ENCODE measurements around the gene SBK3. TPM values are rescaled to one million over a fixed set of nuclear protein-coding genes. Genes with fewer than 3 reads are reported as not detected.
"Not testable (repeated sequence)": the region's sequence is repeated elsewhere in the genome, so short reads cannot be mapped to it uniquely, and the experiment has no call there.

The SBK3 gene, protein sequence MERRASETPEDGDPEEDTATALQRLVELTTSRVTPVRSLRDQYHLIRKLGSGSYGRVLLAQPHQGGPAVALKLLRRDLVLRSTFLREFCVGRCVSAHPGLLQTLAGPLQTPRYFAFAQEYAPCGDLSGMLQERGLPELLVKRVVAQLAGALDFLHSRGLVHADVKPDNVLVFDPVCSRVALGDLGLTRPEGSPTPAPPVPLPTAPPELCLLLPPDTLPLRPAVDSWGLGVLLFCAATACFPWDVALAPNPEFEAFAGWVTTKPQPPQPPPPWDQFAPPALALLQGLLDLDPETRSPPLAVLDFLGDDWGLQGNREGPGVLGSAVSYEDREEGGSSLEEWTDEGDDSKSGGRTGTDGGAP
- not detected for total RNA-seq

DNA sequence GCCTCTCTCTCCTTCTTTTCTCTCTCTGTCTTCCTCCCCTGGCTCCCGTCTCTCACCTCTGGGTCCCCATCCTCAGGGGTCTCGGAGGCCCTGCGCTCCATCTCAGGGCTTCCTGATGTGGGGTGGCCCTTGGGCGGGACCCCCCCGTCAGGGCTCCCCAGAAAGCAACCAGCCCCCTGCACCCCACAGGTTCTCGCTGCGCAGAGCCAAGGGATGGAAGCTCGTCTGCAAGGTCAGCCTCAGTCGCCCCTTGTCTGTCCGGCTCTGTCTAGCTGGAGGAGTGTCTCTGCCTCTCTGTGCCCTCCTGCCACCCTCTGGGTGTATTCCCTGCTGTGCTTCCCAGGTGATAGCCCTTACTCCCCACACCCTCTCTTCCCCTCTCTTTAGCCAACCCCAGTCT lies at the start of gene SBK3:
TSS of gene SBK3 (minus strand) at position 101 of the 400 bp plus-strand sequence. CDS start at position 101, 0 bp downstream.
- no peaks in the 10 kb centered on the region for H3K36me3 Mint-ChIP-seq
- peaks cover 4% of the 10 kb centered on the region in 2 donors for H3K9me3 Mint-ChIP-seq
- no peak for DNase-seq (ENCODE audit: low spot score in 2 of 2)
- H3K27ac Mint-ChIP-seq: peak within 1 kb of the TSS; percentile 54 to 59
- no peak for ATAC-seq

DNA sequence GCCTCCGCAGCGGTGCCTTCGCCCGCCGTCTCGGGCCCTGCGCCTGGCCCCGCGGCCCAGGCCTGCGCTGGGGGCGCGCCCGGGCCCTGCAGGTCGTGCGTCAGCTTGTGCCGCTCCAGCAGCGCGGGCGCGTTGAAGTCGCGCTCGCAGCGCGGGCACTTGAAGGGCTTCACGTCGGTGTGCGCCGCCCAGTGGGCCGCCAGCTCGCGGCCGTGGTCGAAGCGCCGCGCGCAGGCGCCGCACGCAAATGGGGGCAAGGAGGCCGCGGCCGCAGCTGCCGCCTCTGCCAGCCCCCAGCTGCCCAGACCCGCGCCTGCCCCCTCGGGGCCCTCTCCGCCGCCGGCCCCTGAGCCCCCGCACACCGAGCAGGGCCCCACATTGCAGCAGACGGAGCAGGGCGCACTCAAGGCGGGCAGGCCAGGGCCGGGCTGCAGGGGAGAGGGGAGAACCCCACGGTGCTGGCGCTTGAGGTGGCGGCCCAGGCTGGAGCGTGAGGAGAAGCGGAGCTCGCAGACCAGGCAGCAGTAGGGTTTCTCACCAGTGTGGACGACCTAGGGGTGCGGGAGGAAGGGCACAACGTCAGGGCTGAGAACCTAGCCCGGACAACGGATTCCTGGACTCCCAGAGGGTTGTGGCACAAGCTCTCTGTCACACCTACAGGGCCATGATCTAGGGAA lies 47.9 kb upstream of the SBK3 start:
- ATAC-seq (no peak), DNase-seq (ENCODE audit: low spot score in 2 of 2) (no peak)
- Mint-ChIP-seq H3K27ac (no peak overlapping the region), H3K9me3 (no peaks in the 10 kb centered on the region), H3K36me3 (peaks cover 21 to 26% of the 10 kb centered on the region in 2 donors)

DNA sequence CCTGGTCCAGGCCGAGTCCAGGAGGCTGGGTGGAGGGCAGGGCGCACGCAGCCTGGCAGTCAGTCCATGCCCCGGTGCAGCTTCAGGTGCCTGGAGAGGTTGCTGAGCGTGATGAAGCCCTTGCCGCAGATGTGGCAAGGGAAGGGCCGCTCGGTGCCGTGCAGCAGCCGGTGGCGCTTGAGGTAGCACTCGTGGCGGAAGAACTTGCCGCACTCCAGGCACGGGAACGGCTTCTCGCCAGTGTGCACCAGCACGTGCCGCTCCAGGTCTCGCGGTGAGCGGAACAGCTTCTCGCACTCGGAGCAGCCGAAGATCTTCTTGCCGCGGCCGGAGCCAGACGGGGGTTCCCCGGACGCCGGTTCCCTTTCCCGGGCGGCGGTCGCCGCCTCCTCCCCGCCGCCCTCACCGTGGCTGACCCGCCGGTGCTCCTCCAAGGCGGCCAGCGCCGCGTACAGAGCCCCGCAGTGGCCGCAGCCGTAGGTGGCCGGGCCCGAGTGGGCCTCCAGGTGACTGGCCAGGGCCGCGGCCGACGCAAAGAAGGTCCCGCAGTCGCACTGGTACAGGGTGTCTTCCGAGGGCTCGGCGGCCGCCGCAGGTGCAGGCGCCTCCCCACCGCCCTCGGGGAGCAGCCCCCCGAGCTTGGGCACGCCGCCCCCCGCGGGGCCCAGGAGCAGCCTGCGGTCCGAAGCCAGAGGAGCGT lies 47.2 kb upstream of the SBK3 start:
- H3K9me3 Mint-ChIP-seq: no peaks in the 10 kb centered on the region
- ATAC-seq: no peak
- no peak overlapping the region for H3K27ac Mint-ChIP-seq
- no peak for DNase-seq (ENCODE audit: low spot score in 2 of 2)
- H3K36me3 Mint-ChIP-seq: peaks cover 21 to 26% of the 10 kb centered on the region in 2 donors

DNA sequence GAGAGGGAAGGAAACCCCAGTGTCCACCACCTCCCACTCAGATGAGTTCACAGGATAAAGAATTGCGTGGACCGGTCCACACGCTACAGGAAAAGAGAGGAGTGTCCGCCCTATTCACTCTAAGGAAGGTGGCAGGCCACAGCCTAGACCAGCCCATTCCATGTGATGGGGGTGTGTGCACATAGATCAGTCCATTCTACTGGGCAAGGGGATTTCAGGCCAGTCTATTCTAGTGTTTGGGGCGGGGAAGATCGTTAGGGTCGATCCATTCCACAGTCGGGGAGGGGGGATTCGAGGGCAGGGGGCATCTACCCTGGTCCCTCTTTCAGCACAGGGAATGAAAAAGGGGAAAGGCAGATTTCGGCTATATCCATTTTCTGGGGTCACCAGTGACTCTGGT lies 46.2 kb upstream of the SBK3 start:
- H3K27ac Mint-ChIP-seq: no peak overlapping the region
- no peaks in the 10 kb centered on the region for H3K9me3 Mint-ChIP-seq
- ATAC-seq (no peak), DNase-seq (ENCODE audit: low spot score in 2 of 2) (no peak)
- peaks cover 16 to 20% of the 10 kb centered on the region in 2 donors for H3K36me3 Mint-ChIP-seq

DNA sequence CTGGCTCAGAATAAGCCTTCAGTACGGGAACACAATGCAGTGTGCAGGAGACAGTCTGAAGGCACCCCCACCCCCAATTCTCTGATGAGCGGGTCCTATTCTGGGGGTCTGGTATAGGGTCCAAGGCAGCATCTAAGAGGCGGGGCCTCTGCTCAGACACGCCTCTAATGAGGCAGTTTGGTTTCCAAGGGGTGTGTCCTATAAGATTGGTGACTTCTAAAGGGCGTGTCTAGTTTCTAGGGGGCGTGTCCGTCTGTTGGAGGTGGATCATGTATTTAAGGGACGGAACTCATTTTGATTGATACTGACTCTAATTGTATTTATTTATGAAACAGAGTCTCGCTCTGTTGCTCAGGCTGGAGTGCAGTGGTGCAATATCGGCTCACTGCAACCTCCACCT lies 45.3 kb upstream of the SBK3 start:
- no peak for ATAC-seq

DNA sequence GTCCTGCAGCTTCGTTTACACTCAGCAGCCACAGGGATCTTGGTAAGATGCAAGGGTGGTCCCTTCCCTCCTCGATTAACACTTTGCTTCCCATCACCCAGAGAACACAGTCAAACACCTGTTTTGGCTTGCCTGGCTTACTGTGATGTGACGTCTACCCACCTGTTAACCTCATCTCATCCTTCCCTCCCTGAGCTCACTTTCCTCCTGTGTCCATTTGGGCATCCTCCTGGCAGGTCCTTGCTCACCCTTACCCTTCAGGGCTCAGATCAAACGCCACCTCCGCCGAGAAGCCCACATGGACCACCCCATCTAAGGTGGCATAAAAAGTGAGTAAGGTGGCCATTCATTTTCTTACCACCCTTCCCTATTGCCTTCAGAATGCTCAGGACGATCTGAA lies 44.8 kb upstream of the SBK3 start:
- ATAC-seq (no peak), DNase-seq (ENCODE audit: low spot score in 2 of 2) (no peak)
- Mint-ChIP-seq H3K36me3 (peaks cover 5% of the 10 kb centered on the region in 2 donors), H3K9me3 (no peaks in the 10 kb centered on the region), H3K27ac (no peak overlapping the region)

More for the DNA sequence above, 45.3 kb upstream of the SBK3 start:
- DNase-seq (ENCODE audit: low spot score in 2 of 2): no peak
- no peaks in the 10 kb centered on the region for H3K9me3 Mint-ChIP-seq
- no peak overlapping the region for H3K27ac Mint-ChIP-seq
- H3K36me3 Mint-ChIP-seq: peaks cover 10 to 11% of the 10 kb centered on the region in 2 donors

DNA sequence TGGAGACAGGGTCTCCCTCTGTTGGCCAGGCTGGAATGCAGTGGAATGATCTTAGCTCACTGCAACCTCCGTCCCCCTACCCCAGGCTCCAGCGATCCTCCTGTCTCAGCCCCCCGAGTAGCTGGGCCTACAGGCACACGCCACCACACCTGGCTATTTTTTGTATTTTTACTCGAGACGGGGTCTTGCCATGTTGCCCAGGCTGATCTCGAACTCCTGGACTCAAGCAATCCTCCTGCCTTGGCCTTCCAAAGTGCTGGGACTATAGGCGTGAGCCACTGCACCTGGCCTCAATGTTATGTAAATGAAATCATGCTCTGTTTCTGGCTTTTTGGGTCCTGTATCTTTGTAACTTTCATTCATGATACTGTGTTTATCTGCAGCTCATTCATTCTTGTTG lies 43.4 kb upstream of the SBK3 start:
- Mint-ChIP-seq H3K9me3 (no peaks in the 10 kb centered on the region), H3K36me3 (no peaks in the 10 kb centered on the region), H3K27ac (no peak overlapping the region)
- ATAC-seq (no peak), DNase-seq (ENCODE audit: low spot score in 2 of 2) (no peak)

DNA sequence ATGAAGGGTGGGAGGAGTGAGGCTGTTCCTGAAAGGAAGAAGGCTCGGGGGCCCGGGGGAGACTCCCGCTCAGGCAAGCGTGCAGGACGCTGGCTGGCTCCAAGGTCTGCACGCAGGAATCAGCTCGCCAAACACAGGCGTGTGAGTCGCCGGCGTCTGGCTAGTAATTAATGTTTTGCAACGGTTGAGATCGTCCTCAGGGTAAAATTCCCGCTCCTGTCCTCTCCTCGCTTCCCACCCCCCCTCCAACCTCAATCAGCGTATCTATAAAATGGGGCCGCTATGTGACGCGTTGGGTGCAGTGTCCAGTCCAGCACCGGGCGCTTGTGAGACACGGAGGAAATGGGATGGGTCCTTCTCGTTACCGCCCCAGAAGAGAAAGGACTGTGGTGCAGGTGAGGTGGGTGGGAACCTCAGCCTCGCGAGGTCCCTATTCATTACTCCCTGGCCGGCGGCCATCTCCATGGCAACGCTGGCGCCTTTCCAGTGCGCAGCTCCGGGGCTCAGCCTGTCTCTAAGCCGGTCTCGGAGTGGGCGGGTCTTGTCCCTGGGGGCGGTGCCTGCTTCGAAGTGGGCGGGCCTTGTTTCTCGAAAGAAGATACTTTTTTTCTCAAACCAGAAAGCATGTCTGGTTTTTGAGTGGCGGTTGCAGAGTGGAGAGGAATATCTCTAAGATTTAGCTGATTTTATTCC lies 41.8 kb upstream of the SBK3 start:
- Mint-ChIP-seq H3K9me3 (no peaks in the 10 kb centered on the region), H3K36me3 (no peaks in the 10 kb centered on the region), H3K27ac (no peak overlapping the region)
- peak; percentile 88 to 95 for DNase-seq (ENCODE audit: low spot score in 2 of 2)
- ATAC-seq: peak; percentile 98 to 99

DNA sequence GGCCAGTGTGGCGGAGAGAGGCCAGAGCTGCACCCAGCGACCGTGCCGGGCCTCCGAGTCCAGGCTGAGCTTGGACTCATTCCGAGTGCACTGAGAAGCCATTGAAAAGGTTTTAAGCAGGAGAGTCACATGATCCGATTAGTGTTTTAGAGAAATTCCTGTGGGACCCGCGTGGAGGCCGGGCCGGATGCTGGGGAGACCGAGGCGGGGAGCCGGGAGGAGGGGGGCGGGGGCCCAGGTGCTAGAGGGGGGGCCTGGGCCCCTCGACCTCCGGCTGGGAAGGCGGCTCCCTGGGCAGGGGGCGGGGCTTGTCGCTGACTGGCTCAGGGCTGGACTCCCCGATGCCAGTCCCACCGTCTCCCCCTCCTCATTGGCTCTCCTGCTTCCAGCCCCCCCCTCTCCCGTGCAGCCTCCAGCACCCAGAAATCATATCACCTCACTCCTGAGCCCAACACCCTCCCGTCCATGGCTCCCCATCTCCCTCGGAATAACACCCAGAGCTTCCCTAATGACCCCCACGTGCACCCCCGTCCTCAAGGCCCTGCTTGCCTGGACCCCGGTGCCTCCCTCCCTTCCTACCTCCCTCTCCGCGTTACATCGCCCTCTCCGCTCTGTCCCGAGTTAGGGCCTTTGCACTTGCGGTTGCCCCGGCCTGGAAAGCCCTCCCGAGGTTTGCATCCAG lies 40.5 kb upstream of the SBK3 start:
- Mint-ChIP-seq H3K9me3 (no peaks in the 10 kb centered on the region), H3K36me3 (no peaks in the 10 kb centered on the region), H3K27ac (peak overlapping the region in 1 of 2 donors; percentile 4)
- ATAC-seq (peak; percentile 21 to 54), DNase-seq (ENCODE audit: low spot score in 2 of 2) (peak in 1 of 2 donors; percentile 46)

DNA sequence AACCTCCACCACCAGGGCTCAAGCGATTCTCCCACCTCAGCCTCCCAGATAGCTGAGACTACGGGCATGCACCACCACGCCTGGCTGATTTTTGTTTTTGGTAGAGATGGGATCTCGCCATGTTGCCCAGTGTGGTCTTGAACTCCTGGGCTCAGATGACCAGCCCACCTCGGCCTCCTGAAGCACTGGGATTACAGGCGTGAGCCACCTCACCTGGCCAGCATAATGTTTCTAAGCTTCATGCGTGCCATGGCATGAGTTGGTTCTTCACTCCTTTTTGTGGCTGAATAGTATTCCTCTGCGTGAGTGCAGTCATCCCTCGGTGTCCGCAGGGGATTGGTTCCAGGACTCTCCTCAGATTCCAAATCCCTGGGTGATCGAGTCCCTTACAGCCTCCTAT lies 39.5 kb upstream of the SBK3 start:
- peaks cover 3% of the 10 kb centered on the region in 2 donors for H3K36me3 Mint-ChIP-seq

DNA sequence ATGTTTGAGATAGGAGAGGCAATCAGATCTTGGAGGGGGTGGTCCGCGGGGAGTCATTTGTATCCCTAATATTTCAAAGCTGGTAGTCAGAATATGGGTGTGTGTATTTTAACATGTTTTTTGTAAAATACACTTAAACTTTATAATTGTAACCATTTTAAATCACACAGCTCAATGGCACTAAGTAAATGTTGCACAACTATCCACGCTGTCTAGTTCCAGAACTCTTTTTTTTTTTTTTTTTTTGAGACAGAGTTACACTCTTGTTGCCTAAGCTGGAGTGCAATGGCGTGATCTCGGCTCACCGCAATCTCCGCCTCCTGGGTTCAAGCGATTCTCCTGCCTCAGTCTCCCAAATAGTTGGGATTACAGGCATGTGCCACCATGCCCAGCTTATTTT lies 38.6 kb upstream of the SBK3 start:
- H3K36me3 Mint-ChIP-seq; DNase-seq (ENCODE audit: low spot score in 2 of 2); H3K9me3 Mint-ChIP-seq; ATAC-seq; H3K27ac Mint-ChIP-seq: not testable (repeated sequence)

More for the DNA sequence above, 39.5 kb upstream of the SBK3 start:
- Mint-ChIP-seq H3K27ac (no peak overlapping the region), H3K9me3 (no peaks in the 10 kb centered on the region)
- ATAC-seq (no peak), DNase-seq (ENCODE audit: low spot score in 2 of 2) (no peak)

DNA sequence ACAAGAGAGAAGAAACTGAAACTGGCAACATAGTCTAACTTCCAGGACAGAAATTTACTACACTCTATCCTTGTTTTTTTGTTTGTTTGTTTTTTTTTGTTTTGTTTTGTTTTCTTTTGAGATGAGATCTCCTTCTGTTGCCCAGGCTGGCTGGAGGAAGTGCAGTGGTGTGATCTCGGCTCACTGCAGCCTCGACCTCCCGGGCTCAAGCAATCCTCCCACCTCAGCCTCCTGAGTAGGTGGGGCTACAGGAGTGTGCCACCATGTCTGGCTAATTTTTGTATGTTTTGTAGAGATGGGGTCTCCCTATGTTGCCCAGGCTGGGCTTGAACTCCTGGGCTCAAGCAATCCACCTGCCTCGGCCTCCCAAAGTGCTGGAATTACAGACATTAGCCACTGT lies 36.9 kb upstream of the SBK3 start:
- not testable (repeated sequence) for DNase-seq (ENCODE audit: low spot score in 2 of 2); ATAC-seq; H3K9me3 Mint-ChIP-seq
- peaks cover 8 to 11% of the 10 kb centered on the region in 2 donors for H3K36me3 Mint-ChIP-seq
- peak overlapping the region in 1 of 2 donors; percentile 96 for H3K27ac Mint-ChIP-seq

DNA sequence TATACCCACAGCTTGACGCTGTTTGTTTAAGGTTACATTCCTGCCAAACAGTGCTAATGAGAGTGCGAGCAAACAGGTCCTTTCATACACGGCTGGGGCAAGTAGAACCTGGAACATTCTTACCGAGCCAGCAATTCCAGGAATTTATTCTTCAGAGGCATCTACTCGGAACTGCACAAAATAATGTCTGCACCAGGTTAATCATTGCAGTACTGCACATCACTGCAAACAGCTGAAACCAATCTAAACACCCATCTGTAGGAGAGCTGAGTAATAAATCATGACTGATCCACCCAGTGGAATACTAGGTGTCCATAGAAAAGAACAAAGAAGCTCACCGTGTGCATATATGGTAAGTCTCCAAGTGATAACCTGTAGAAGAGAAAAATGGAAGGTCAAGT lies 36.5 kb upstream of the SBK3 start:
- H3K9me3 Mint-ChIP-seq: no peaks in the 10 kb centered on the region

DNA sequence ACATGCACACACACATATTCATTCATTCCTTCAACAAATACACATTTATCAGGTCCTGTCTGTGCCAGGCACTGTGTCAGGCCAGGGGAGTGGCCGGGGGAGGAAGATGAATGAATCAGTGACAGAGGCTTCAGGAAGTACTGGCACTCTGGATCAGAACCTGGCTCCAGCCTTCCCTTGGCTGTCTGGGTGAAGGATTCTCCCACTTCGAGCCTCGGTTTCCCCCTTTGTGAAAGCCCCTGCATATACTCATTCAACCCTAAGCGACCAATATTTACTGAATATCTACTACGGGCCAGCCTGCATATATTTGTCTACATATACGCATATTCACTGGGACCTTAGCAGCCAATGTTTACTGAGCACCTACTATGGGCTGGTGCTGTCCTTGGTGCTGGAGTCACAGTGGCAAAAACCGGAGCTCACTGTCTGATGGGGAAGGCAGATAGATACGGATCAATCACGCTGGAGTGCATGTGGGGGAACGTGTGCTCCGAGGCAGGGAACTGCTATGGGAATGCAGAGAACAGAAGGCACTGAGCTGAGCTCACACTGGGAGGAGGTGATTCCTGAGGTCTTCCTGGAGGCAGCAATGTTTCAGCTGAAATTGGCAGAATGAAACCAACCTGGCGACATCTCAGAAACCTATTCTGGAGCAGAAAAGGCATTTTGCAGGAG lies 35.9 kb upstream of the SBK3 start:
- H3K27ac Mint-ChIP-seq: peak overlapping the region; percentile 38 to 96
- ATAC-seq (no peak), DNase-seq (ENCODE audit: low spot score in 2 of 2) (no peak)
- peaks cover 8 to 19% of the 10 kb centered on the region in 2 donors for H3K36me3 Mint-ChIP-seq
- H3K9me3 Mint-ChIP-seq: no peaks in the 10 kb centered on the region

More for the DNA sequence above, 36.5 kb upstream of the SBK3 start:
- Mint-ChIP-seq H3K27ac (peak overlapping the region in 1 of 2 donors; percentile 96), H3K36me3 (peaks cover 8 to 16% of the 10 kb centered on the region in 2 donors)
- ATAC-seq (no peak), DNase-seq (ENCODE audit: low spot score in 2 of 2) (no peak)

DNA sequence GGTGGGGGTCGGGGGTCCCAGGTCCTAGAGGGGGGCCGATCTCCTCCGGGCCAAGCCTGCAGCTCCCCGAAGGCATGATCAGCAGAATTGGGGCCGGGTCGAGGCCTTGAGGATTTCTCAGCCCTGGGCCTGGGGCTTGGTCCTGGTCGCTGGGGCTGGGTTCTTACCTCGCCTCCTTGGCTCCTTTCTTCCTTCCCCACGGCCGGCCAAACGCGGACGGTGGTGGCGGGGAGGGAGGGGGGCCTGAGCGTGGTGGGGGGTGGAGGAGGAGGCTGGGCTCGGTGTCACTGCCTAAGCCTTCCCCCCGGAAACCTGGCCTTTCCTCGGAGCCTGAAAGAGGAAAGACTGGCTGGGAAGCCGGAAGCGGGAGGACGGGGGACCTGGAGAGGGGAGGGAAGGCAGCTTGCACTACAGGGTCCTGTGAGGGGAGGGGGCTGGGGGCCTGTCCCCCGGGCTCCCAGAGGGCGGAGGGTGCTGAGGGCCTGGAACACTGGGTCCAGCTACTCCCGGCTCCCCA lies 35.3 kb upstream of the SBK3 start, which contains the start of gene ZNF579:
TSS of gene ZNF579 (minus strand) at position 221 of the 517 bp plus-strand sequence. CDS start 1,209 bp downstream, outside the sequence.
- DNase-seq (ENCODE audit: low spot score in 2 of 2) (peak; percentile 58 to 80), ATAC-seq (peak; percentile 69 to 78)
- Mint-ChIP-seq H3K9me3 (no peaks in the 10 kb centered on the region), H3K36me3 (peaks cover 8 to 19% of the 10 kb centered on the region in 2 donors), H3K27ac (peak within 1 kb of the TSS; percentile 77 to 96)
